Neural cell (in vitro differentiated cells): ENCODE data around the gene RSPO4. TPM values are rescaled to one million over a fixed set of nuclear protein-coding genes. Genes with fewer than 3 reads are reported as not detected.

Experiments
- H2AFZ ChIP-seq: fragments of 200-600, 300-800 bp; sonication (generic), shearing (Covaris generic); 2 replicates; pipeline ENCODE4 v1.6.0; 2014; ENCODE audit warnings: low read depth, mild to moderate bottlenecking, antibody characterized with exemption, low read length, moderate library complexity
- H3F3A ChIP-seq: fragments of 200-600 bp; shearing (Covaris generic); 2 replicates; pipeline ENCODE4 v1.6.1; 2016; ENCODE audit warnings: mild to moderate bottlenecking, moderate library complexity, mixed read lengths, antibody characterized with exemption, low read length; ENCODE audit not compliant: insufficient read depth, poor library complexity, severe bottlenecking
- H3K27ac ChIP-seq: fragments of 200-600, 300-800 bp; sonication (generic), shearing (Covaris generic); 2 replicates; pipeline ENCODE4 v1.5.1; 2014; ENCODE audit warnings: mild to moderate bottlenecking, low read length, moderate library complexity
- H3K27me3 ChIP-seq: fragments of 300-800, 200-600 bp; sonication (generic), shearing (Covaris generic); 2 replicates; pipeline ENCODE4 v1.6.0; 2014; ENCODE audit warnings: mild to moderate bottlenecking, low read depth, low read length, moderate library complexity; ENCODE audit not compliant: insufficient read depth
- H3K36me3 ChIP-seq: fragments of 300-800, 200-600 bp; sonication (generic), shearing (Covaris generic); 2 replicates; pipeline ENCODE4 v1.5.1; 2014; ENCODE audit warnings: mild to moderate bottlenecking, antibody characterized with exemption, low read length, moderate library complexity; ENCODE audit not compliant: insufficient read depth
- H3K4me2 ChIP-seq: fragments of 300-800, 200-600 bp; sonication (generic), shearing (Covaris generic); 2 replicates; pipeline ENCODE4 v1.6.0; 2014; ENCODE audit warnings: mild to moderate bottlenecking, low read length
- H3K4me3 ChIP-seq: fragments of 300-800, 200-600 bp; sonication (generic), shearing (Covaris generic); 2 replicates; pipeline ENCODE4 v1.5.1; 2014; ENCODE audit warnings: mild to moderate bottlenecking, low read length, moderate library complexity
- H3K79me2 ChIP-seq: fragments of 200-600 bp; shearing (Covaris generic); replicated peaks from 2 replicates; pipeline ENCODE4 v1.6.0; 2014; ENCODE audit warnings: mild to moderate bottlenecking, low read length, moderate library complexity; ENCODE audit not compliant: insufficient read depth
- H3K9ac ChIP-seq: fragments of 300-800, 200-600 bp; sonication (generic), shearing (Covaris generic); 2 replicates; pipeline ENCODE4 v1.6.1; 2016; ENCODE audit warnings: mild to moderate bottlenecking, low read length, mixed read lengths
- H3K9me2 ChIP-seq: fragments of 200-600 bp; shearing (Covaris generic); 2 replicates; pipeline ENCODE4 v1.6.1; 2016; ENCODE audit warnings: mild to moderate bottlenecking, low read length, mixed read lengths; ENCODE audit not compliant: insufficient read depth
- H3K9me3 ChIP-seq: fragments of 200-600, 300-800 bp; sonication (generic), shearing (Covaris generic); 2 replicates; pipeline ENCODE4 v1.6.1; 2016; ENCODE audit warnings: mild to moderate bottlenecking, mixed run types, low read length, moderate library complexity, mixed read lengths
- H4K20me1 ChIP-seq: fragments of 200-600 bp; shearing (Covaris generic); 2 replicates; pipeline ENCODE4 v1.6.1; 2016; ENCODE audit warnings: mild to moderate bottlenecking, mixed run types; ENCODE audit not compliant: insufficient read depth
- EP300 ChIP-seq: fragments of 450-650 bp; conservative IDR thresholded peaks from 2 replicates; pipeline ENCODE4 v1.6.1; 2014; ENCODE audit warnings: antibody characterized with exemption, mild to moderate bottlenecking, moderate library complexity; ENCODE audit not compliant: poor library complexity, severe bottlenecking
- EZH2 ChIP-seq: fragments of 200-600, 300-800 bp; shearing (Covaris generic), sonication (generic); IDR thresholded peaks from 2 replicates; pipeline ENCODE4 v1.6.1; 2014; ENCODE audit warnings: antibody characterized with exemption, low read length, borderline replicate concordance, mild to moderate bottlenecking; ENCODE audit not compliant: insufficient read depth, poor library complexity, severe bottlenecking
- MXI1 ChIP-seq: fragments of 450-650 bp; conservative IDR thresholded peaks from 2 replicates; pipeline ENCODE4 v1.6.1; 2014; ENCODE audit warnings: antibody characterized with exemption, mild to moderate bottlenecking; ENCODE audit not compliant: poor library complexity, severe bottlenecking
- POLR2AphosphoS5 ChIP-seq: IDR thresholded peaks from 2 replicates; pipeline ENCODE4 v1.6.1; 2012
- RAD21 ChIP-seq: fragments of 450-650 bp; conservative IDR thresholded peaks from 2 replicates; pipeline ENCODE4 v1.6.1; 2014; ENCODE audit warnings: antibody characterized with exemption, mild to moderate bottlenecking, moderate library complexity
- SMC3 ChIP-seq: fragments of 450-650 bp; conservative IDR thresholded peaks from 2 replicates; pipeline ENCODE4 v1.6.1; 2014; ENCODE audit warnings: antibody characterized with exemption, mild to moderate bottlenecking, moderate library complexity; ENCODE audit not compliant: poor library complexity
- TAF1 ChIP-seq: IDR thresholded peaks from 2 replicates; pipeline ENCODE4 v1.6.1; 2012; ENCODE audit warnings: low read depth
- polyA plus RNA-seq: library from polyadenylated mRNA; depleted of rRNA; stranded (reverse); fragments of >200 nt; gene quantifications from 2 replicates; pipeline ENCODE4 v1.2.3, GENCODE V29; 2014
- TF ChIP-seq, protein P1 (sequence below): fragments of 450-650 bp; IDR thresholded peaks from 2 replicates; pipeline ENCODE4 v1.5.1; 2014; ENCODE audit warnings: antibody characterized with exemption, mild to moderate bottlenecking, moderate library complexity; ENCODE audit not compliant: poor library complexity, severe bottlenecking
- TF ChIP-seq, protein P2 (sequence below): IDR thresholded peaks from 2 replicates; pipeline ENCODE4 v1.6.1; 2012; ENCODE audit warnings: borderline replicate concordance

Gene RSPO4
- polyA plus RNA-seq, 1 donor from 2014 or later = 0.19 TPM

DNA sequence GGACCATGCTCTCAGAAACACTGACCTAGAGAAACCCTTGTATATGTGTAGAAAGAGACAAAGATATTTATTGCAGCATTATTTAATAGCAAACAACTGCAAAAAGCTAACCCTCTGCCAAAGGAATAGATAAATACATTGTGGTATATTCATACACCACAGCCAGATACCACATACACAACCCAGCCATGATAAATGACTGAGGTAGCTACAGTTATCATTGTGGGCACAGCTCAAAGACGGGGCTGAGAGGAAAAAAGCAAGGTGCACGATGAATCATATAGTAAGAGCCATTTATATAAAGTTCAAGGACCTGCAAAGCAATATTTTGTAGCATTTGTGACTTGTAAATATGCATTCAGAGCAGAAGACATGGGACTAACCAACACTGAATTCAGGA is 30.8 kb downstream of the RSPO4 start:
- no peaks in the 10 kb centered on the region for H4K20me1 ChIP-seq
- no peaks in the 10 kb centered on the region for H3K9me2 ChIP-seq
- no peaks in the 10 kb centered on the region for H3K79me2 ChIP-seq
- H3K27me3 ChIP-seq = no peaks in the 10 kb centered on the region
- H3K9me3 ChIP-seq = no peaks in the 10 kb centered on the region
- H3K4me2 ChIP-seq = no peak overlapping the region
- H3K36me3 ChIP-seq = no peaks in the 10 kb centered on the region
- no peak overlapping the region for H3K4me3 ChIP-seq
- TF ChIP-seq SMC3 = no peak
- no peak for TF ChIP-seq EP300
- no peak for TF ChIP-seq TAF1
- no peak for TF ChIP-seq MXI1
- TF ChIP-seq, protein P1, sequence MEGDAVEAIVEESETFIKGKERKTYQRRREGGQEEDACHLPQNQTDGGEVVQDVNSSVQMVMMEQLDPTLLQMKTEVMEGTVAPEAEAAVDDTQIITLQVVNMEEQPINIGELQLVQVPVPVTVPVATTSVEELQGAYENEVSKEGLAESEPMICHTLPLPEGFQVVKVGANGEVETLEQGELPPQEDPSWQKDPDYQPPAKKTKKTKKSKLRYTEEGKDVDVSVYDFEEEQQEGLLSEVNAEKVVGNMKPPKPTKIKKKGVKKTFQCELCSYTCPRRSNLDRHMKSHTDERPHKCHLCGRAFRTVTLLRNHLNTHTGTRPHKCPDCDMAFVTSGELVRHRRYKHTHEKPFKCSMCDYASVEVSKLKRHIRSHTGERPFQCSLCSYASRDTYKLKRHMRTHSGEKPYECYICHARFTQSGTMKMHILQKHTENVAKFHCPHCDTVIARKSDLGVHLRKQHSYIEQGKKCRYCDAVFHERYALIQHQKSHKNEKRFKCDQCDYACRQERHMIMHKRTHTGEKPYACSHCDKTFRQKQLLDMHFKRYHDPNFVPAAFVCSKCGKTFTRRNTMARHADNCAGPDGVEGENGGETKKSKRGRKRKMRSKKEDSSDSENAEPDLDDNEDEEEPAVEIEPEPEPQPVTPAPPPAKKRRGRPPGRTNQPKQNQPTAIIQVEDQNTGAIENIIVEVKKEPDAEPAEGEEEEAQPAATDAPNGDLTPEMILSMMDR = no peak
- TF ChIP-seq POLR2AphosphoS5 = no peak
- TF ChIP-seq, protein P2, sequence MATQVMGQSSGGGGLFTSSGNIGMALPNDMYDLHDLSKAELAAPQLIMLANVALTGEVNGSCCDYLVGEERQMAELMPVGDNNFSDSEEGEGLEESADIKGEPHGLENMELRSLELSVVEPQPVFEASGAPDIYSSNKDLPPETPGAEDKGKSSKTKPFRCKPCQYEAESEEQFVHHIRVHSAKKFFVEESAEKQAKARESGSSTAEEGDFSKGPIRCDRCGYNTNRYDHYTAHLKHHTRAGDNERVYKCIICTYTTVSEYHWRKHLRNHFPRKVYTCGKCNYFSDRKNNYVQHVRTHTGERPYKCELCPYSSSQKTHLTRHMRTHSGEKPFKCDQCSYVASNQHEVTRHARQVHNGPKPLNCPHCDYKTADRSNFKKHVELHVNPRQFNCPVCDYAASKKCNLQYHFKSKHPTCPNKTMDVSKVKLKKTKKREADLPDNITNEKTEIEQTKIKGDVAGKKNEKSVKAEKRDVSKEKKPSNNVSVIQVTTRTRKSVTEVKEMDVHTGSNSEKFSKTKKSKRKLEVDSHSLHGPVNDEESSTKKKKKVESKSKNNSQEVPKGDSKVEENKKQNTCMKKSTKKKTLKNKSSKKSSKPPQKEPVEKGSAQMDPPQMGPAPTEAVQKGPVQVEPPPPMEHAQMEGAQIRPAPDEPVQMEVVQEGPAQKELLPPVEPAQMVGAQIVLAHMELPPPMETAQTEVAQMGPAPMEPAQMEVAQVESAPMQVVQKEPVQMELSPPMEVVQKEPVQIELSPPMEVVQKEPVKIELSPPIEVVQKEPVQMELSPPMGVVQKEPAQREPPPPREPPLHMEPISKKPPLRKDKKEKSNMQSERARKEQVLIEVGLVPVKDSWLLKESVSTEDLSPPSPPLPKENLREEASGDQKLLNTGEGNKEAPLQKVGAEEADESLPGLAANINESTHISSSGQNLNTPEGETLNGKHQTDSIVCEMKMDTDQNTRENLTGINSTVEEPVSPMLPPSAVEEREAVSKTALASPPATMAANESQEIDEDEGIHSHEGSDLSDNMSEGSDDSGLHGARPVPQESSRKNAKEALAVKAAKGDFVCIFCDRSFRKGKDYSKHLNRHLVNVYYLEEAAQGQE = no peak
- no peak for TF ChIP-seq EZH2
- TF ChIP-seq RAD21 = no peak
- no peak overlapping the region for H3K27ac ChIP-seq
- no peak overlapping the region for H2AFZ ChIP-seq
- H3F3A ChIP-seq = no peaks in the 10 kb centered on the region
- no peak overlapping the region for H3K9ac ChIP-seq

DNA sequence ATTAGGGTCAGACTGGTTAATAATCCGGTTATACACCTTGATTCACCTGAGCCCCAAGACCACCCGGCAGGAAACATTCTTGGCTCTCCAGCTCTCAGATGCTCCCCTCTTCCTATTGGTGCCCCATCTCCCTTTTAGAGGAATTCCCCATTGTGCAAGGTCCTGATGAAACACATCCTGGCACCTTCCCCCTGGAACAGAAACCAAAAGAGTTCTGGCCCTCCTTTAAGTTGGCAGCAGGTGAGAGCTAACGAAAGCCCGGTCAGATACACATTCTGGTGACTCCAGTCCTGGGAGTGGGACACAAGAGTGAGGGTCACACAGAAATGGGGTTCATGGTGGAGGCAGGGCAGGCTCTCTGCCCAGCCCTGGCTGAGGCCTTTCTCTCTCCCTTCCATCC is 32.2 kb downstream of the RSPO4 start:
- Histone ChIP-seq H3K4me2 (no peak overlapping the region), H3K9me2 (no peaks in the 10 kb centered on the region), H2AFZ (no peak overlapping the region), H3K27ac (no peak overlapping the region), H3F3A (no peaks in the 10 kb centered on the region), H3K27me3 (no peaks in the 10 kb centered on the region), H3K79me2 (no peaks in the 10 kb centered on the region), H3K9me3 (no peaks in the 10 kb centered on the region), H3K9ac (no peak overlapping the region), H3K36me3 (no peaks in the 10 kb centered on the region), H4K20me1 (no peaks in the 10 kb centered on the region), H3K4me3 (no peak overlapping the region)
- TF ChIP-seq RAD21 = no peak
- no peak for TF ChIP-seq TAF1
- TF ChIP-seq, protein P1 = no peak
- no peak for TF ChIP-seq POLR2AphosphoS5
- TF ChIP-seq, protein P2 = no peak
- TF ChIP-seq EP300 = no peak
- TF ChIP-seq EZH2 = no peak
- TF ChIP-seq MXI1 = no peak
- no peak for TF ChIP-seq SMC3
